CD4-positive, CD25-positive, alpha-beta regulatory T cell (primary cell): ENCODE results near the gene ELL2. TPM values are rescaled to one million over a fixed set of nuclear protein-coding genes. Genes with fewer than 3 reads are reported as not detected.
A peak's percentile ranks its signal among the peaks of the same experiment; 100 is the strongest.

ENCODE experiments used
- ATAC-seq, 2 donors: fragments of 150-1000 bp; cut with Tn5 transposase; one replicate each; pipeline ENCODE4 v1.10.0; 2021; ENCODE audit warnings: low read depth in 2 of 2, moderate number of reproducible peaks in 2 of 2, moderate library complexity in 1 of 2
- DNase-seq, 3 donors: peaks; one replicate each; pipeline versions ENCODE4 v3.0.0 to v3.0.0-alpha.2; 2012 to 2022; ENCODE audit warnings: mixed read lengths in 1 of 3
- H3K27ac ChIP-seq: one replicate; pipeline ENCODE4 v1.7.0; 2013; ENCODE audit warnings: mild to moderate bottlenecking, low read length; ENCODE audit not compliant: insufficient read depth, poor library complexity, severe bottlenecking
- H3K27me3 ChIP-seq: one replicate; pipeline ENCODE4 v1.7.0; 2013; ENCODE audit warnings: low read length; ENCODE audit not compliant: control insufficient read depth, insufficient read depth
- H3K36me3 ChIP-seq: one replicate; pipeline ENCODE4 v1.7.0; 2013; ENCODE audit warnings: mild to moderate bottlenecking, low read length, moderate library complexity; ENCODE audit not compliant: control insufficient read depth, insufficient read depth
- H3K4me1 ChIP-seq: 2 replicates; pipeline ENCODE4 v1.7.0; 2013; ENCODE audit warnings: mild to moderate bottlenecking, low read length; ENCODE audit not compliant: insufficient read depth, control insufficient read depth, poor library complexity, severe bottlenecking
- H3K4me3 ChIP-seq: one replicate; pipeline ENCODE4 v1.7.0; 2013; ENCODE audit warnings: low read depth, mild to moderate bottlenecking, low read length, moderate library complexity
- H3K9me3 ChIP-seq, 2 experiments: 1 replicate in 1 of 2; 2 replicates in 1 of 2; pipeline ENCODE4 v1.7.0; 2013; ENCODE audit warnings: low read length in 2 of 2, mild to moderate bottlenecking in 1 of 2, moderate library complexity in 1 of 2; ENCODE audit not compliant: control insufficient read depth in 2 of 2
- H3K27ac Mint-ChIP-seq, 3 donors: one replicate each; pipeline ENCODE4 v1.8.0; 2020 to 2022; ENCODE audit warnings: mild to moderate bottlenecking in 3 of 3, mixed read lengths in 3 of 3, moderate library complexity in 2 of 3
- H3K27me3 Mint-ChIP-seq: one replicate; pipeline ENCODE4 v1.8.0; 2022; ENCODE audit warnings: mild to moderate bottlenecking, mixed read lengths
- H3K36me3 Mint-ChIP-seq: one replicate; pipeline ENCODE4 v1.8.0; 2020; ENCODE audit warnings: mixed read lengths
- H3K4me1 Mint-ChIP-seq, 4 donors: one replicate each; pipeline ENCODE4 v1.8.0; 2020 to 2022; ENCODE audit warnings: mixed read lengths in 4 of 4, mild to moderate bottlenecking in 1 of 4
- H3K4me3 Mint-ChIP-seq, 4 donors: one replicate each; pipeline ENCODE4 v1.8.0; 2020 to 2022; ENCODE audit warnings: mild to moderate bottlenecking in 4 of 4, mixed read lengths in 4 of 4, moderate library complexity in 3 of 4
- H3K9me3 Mint-ChIP-seq, 7 donors: one replicate each; pipeline ENCODE4 v1.8.0; 2020 to 2022; ENCODE audit warnings: mixed read lengths in 7 of 7, mild to moderate bottlenecking in 3 of 7, moderate library complexity in 2 of 7
- polyA plus RNA-seq, 4 donors: library from polyadenylated mRNA; unstranded; fragments of 300-500 nt; fragmentation: Illumina TruSeq; gene quantifications; one replicate each; pipeline ENCODE4 v1.2.3, GENCODE V29; 2021
- total RNA-seq: library from RNA; stranded (reverse); gene quantifications from one replicate; pipeline ENCODE4 v1.2.3, GENCODE V29; 2022

ELL2 gene
- total and polyA plus RNA-seq, 5 donors from 2014 or later, result 2.6 to 94.6 (median 3.7) TPM

DNA sequence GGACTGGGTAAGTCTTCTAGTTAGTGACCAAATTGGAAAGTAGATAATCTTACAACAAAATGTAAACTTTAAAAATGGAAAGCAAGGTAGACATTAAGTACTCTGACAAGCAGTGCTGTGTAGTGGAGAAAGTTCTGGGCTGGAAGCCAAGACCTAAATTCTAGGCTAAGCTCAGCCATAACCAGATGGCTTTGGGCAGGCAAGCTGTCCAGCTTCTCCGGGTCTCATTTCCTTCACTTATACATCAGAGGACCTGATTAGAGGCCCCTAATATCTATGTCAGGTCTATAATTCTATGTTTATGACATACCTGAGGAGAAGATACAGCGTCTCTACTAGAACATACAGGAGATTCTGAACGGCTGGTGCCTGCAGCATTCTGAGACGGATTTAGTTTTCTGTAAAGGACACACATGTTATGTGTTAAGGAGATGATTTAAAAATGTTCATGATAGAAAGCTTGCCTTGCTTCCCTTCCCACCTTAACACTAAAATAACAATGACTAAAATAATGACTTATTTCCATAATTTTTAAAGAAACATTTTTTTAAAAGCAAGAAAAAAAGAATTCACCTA lies 61.2 kb downstream of the ELL2 start:
- ATAC-seq (no peak), DNase-seq (no peak)
- H3K9me3 Mint-ChIP-seq, result no peaks in the 10 kb centered on the region
- H3K9me3 ChIP-seq, result no peaks in the 10 kb centered on the region
- H3K27ac ChIP-seq, result no peak overlapping the region
- H3K27me3 ChIP-seq, result no peaks in the 10 kb centered on the region
- H3K36me3 Mint-ChIP-seq, result peaks cover 27% of the 10 kb centered on the region
- H3K4me3 Mint-ChIP-seq, result no peak overlapping the region
- H3K4me3 ChIP-seq, result no peak overlapping the region
- peaks cover 2% of the 10 kb centered on the region for H3K36me3 ChIP-seq
- H3K4me1 ChIP-seq, result no peaks in the 10 kb centered on the region
- H3K4me1 Mint-ChIP-seq, result peaks cover 0 to 5% (median 4%) of the 10 kb centered on the region in 4 donors
- no peak overlapping the region for H3K27ac Mint-ChIP-seq
- H3K27me3 Mint-ChIP-seq, result no peaks in the 10 kb centered on the region

DNA sequence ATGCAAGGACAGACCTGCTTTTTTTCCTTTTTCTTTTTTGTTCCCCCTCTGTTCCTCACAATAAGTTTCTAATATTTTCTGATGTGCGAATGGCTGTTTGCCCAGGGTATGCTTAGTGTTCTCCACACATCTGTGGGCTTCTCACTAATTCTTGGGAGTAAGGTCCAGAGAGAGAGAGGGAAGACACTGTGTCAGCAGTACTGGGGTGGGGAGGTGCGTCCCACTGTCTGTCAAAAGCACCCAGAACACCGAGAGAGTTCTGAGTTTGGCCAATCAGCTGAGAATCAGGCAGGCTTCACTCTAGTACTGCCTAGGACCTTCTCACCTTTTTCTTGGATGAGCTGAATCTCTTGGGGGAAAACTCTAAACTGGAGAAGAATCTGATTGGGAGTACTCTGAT lies 61.8 kb downstream of the ELL2 start:
- DNase-seq (no peak), ATAC-seq (no peak)
- Histone ChIP-seq H3K9me3 (no peaks in the 10 kb centered on the region), H3K27ac (no peak overlapping the region), H3K4me1 (no peaks in the 10 kb centered on the region), H3K4me3 (no peak overlapping the region), H3K36me3 (peaks cover 2% of the 10 kb centered on the region), H3K27me3 (no peaks in the 10 kb centered on the region)
- Mint-ChIP-seq H3K4me1 (peaks cover 0 to 5% (median 4%) of the 10 kb centered on the region in 4 donors), H3K4me3 (no peak overlapping the region), H3K27ac (no peak overlapping the region), H3K36me3 (peaks cover 23% of the 10 kb centered on the region), H3K27me3 (no peaks in the 10 kb centered on the region), H3K9me3 (no peaks in the 10 kb centered on the region)

DNA sequence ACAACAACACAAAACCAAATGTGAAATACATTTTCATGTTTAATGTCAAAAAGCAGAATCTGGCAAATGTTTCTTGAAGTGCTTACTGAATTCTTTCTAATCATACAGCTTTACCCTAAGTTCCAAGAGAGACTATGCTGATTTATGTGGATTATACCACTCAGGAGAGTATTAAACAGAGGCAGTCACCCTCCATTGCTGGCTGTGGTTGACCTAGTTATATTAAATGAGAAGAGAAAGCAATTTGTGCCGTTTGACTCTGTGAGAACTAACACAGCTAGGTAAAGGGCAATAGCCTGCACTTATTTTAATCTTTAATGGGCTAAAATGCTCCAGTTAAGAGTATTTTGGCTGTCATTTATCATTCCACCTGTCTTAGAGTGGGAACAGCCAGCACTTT lies 62.6 kb downstream of the ELL2 start:
- H3K9me3 Mint-ChIP-seq, result no peaks in the 10 kb centered on the region
- H3K27me3 Mint-ChIP-seq, result no peaks in the 10 kb centered on the region
- no peak for DNase-seq
- Histone ChIP-seq H3K9me3 (no peaks in the 10 kb centered on the region), H3K36me3 (peaks cover 2% of the 10 kb centered on the region), H3K4me1 (no peaks in the 10 kb centered on the region), H3K27ac (no peak overlapping the region), H3K27me3 (no peaks in the 10 kb centered on the region), H3K4me3 (no peak overlapping the region)
- ATAC-seq, result no peak
- peaks cover 20% of the 10 kb centered on the region for H3K36me3 Mint-ChIP-seq
- no peak overlapping the region for H3K4me3 Mint-ChIP-seq
- peak overlapping the region in 1 of 3 donors; percentile 28 for H3K27ac Mint-ChIP-seq
- H3K4me1 Mint-ChIP-seq, result peaks cover 0 to 5% (median 4%) of the 10 kb centered on the region in 4 donors

DNA sequence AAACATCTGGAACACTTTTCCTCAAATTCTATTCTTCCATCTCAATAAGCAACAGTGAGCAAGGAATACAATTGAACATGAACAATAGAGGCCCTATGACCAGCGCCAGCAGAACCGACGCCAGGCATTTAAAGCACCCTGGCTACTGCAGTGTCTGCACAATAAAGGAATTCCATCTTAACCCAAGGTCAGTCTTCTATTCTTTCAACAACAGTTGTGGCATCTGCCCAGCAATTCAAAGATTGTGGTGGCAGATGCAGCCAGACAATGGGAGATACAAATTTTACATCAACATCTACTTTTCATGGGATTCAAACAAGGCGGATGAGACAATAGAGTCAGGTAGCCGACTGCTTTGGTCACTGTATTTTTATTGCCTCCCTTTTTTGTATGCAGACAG lies 65.9 kb downstream of the ELL2 start:
- ATAC-seq, result no peak
- Histone ChIP-seq H3K4me3 (no peak overlapping the region), H3K4me1 (no peaks in the 10 kb centered on the region), H3K27me3 (no peaks in the 10 kb centered on the region), H3K27ac (no peak overlapping the region), H3K36me3 (peaks cover 5% of the 10 kb centered on the region), H3K9me3 (no peaks in the 10 kb centered on the region)
- no peak for DNase-seq
- H3K4me3 Mint-ChIP-seq, result no peak overlapping the region
- H3K4me1 Mint-ChIP-seq, result peaks cover 0 to 5% (median 3%) of the 10 kb centered on the region in 4 donors
- no peak overlapping the region for H3K27ac Mint-ChIP-seq
- no peaks in the 10 kb centered on the region for H3K27me3 Mint-ChIP-seq
- no peaks in the 10 kb centered on the region for H3K9me3 Mint-ChIP-seq
- H3K36me3 Mint-ChIP-seq, result peaks cover 21% of the 10 kb centered on the region

DNA sequence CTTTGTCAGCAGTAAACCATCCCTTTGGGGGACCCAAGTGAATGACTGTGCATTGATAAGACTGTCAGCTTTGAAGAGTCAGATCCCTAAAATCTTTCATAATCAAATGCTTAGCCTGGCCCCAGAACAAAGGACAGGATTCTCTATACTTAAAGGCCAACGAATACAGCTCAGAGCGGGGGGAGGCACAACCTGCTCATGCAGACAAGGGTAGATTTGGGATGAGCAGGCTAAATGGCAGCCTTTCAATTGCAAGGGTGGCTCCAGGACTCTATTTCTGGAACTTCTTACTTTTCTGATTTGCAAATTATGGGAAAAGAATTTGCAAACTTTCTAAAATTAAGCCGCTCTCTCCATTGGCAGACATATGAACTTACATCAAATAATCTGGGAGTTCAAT lies 66.4 kb downstream of the ELL2 start:
- Mint-ChIP-seq H3K27ac (no peak overlapping the region), H3K4me1 (peaks cover 0 to 5% (median 3%) of the 10 kb centered on the region in 4 donors)

DNA sequence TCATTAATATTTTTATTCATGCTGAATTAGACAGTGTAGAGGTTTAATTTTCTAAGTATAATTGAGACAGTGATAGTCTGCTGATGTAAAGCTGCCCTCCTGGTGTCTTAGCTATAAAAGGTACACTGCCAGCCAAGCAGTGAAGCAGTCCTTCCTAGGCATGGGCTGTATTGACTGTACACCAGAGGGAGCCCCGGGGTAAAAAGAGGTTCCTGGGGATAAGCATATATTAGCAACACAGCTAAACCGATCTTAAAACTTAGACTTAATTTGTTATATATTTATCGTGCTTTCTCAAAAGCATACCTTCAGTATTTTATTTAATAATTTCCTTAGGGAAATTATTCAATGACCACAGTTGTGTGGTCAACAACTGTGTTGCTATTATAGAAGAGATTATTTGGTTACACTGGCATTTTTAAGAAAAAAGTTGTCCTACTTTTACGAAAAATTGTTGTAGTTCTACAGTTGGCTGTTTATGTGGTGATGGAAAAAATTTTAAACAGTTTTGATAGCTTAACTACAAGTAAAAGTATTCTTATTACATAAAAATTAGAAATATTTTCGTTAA lies 68.8 kb downstream of the ELL2 start:
- no peaks in the 10 kb centered on the region for H3K9me3 Mint-ChIP-seq
- Histone ChIP-seq H3K4me1 (no peaks in the 10 kb centered on the region), H3K9me3 (no peaks in the 10 kb centered on the region), H3K36me3 (peaks cover 5% of the 10 kb centered on the region), H3K27me3 (no peaks in the 10 kb centered on the region), H3K4me3 (no peak overlapping the region), H3K27ac (no peak overlapping the region)
- H3K27me3 Mint-ChIP-seq, result no peaks in the 10 kb centered on the region
- H3K4me3 Mint-ChIP-seq, result no peak overlapping the region
- DNase-seq (peak in 1 of 3 donors; percentile 54), ATAC-seq (no peak)
- no peak overlapping the region for H3K27ac Mint-ChIP-seq
- peaks cover 29% of the 10 kb centered on the region for H3K36me3 Mint-ChIP-seq
- H3K4me1 Mint-ChIP-seq, result peaks cover 0 to 4% (median 0%) of the 10 kb centered on the region in 4 donors

More for the DNA sequence above, 66.4 kb downstream of the ELL2 start:
- no peak for DNase-seq
- ATAC-seq, result no peak
- Histone ChIP-seq H3K27me3 (no peaks in the 10 kb centered on the region), H3K4me1 (no peaks in the 10 kb centered on the region), H3K27ac (no peak overlapping the region), H3K36me3 (peaks cover 7% of the 10 kb centered on the region), H3K4me3 (no peak overlapping the region), H3K9me3 (no peaks in the 10 kb centered on the region)
- Mint-ChIP-seq H3K36me3 (peaks cover 27% of the 10 kb centered on the region), H3K4me3 (no peak overlapping the region), H3K27me3 (no peaks in the 10 kb centered on the region), H3K9me3 (no peaks in the 10 kb centered on the region)

DNA sequence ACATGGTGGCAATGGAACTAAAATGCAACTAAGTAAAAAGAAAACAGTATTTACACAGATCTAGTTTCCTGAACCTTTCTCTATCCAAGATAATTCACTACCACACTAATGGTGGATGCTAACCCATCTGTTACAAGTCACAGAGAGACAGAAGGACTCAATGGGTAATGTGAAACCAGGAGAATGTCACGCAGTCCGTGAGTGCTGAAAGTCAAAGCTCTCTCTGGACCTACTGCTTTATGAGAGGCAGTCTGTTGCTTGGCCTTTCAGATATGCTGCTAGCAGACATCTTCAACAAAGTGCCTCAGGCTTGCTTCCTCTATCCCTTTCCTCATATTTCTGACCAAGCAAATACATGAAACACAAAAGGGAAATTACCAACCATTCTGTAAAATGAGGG lies 70.2 kb downstream of the ELL2 start:
- DNase-seq, result no peak
- no peak for ATAC-seq
- H3K4me1 ChIP-seq, result no peaks in the 10 kb centered on the region
- Mint-ChIP-seq H3K36me3 (peaks cover 27% of the 10 kb centered on the region), H3K9me3 (no peaks in the 10 kb centered on the region), H3K27ac (no peak overlapping the region), H3K27me3 (no peaks in the 10 kb centered on the region), H3K4me3 (no peak overlapping the region), H3K4me1 (peaks cover 0 to 2% (median 0%) of the 10 kb centered on the region in 4 donors)
- H3K4me3 ChIP-seq, result no peak overlapping the region
- H3K36me3 ChIP-seq, result peaks cover 5% of the 10 kb centered on the region
- H3K9me3 ChIP-seq, result no peaks in the 10 kb centered on the region
- H3K27ac ChIP-seq, result no peak overlapping the region
- H3K27me3 ChIP-seq, result no peaks in the 10 kb centered on the region

DNA sequence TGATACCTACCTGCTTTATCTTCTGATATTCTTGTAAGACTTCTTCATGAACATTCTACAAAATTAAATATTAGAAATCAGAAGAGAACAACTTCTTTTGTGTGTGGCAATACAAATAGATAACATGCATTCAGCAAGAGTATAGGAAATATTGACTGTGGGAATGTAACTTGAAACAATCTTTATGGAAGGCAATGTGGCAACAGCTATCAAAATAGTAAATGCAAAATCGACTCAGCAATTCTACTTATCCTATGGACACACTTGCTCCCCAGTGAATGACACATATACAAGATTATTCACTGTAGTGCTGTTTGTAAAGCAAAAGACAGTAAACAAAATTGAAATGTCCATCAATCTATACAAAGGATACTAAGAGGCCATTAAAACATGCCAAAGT lies 72.6 kb downstream of the ELL2 start:
- DNase-seq (no peak), ATAC-seq (no peak)
- Mint-ChIP-seq H3K27me3 (no peaks in the 10 kb centered on the region), H3K4me3 (no peak overlapping the region), H3K27ac (no peak overlapping the region), H3K36me3 (peaks cover 22% of the 10 kb centered on the region), H3K4me1 (peaks cover 0 to 2% (median 0%) of the 10 kb centered on the region in 4 donors), H3K9me3 (no peaks in the 10 kb centered on the region)
- peaks cover 5% of the 10 kb centered on the region for H3K36me3 ChIP-seq
- H3K4me1 ChIP-seq, result no peaks in the 10 kb centered on the region
- no peaks in the 10 kb centered on the region for H3K27me3 ChIP-seq
- no peaks in the 10 kb centered on the region for H3K9me3 ChIP-seq
- H3K27ac ChIP-seq, result no peak overlapping the region
- H3K4me3 ChIP-seq, result no peak overlapping the region
